PC-3 (cell line): ENCODE results near the gene COMTD1. TPM values are rescaled to one million over a fixed set of nuclear protein-coding genes. Genes with fewer than 3 reads are reported as not detected.

Experiments
- ATAC-seq: fragments of 200-7000 bp; cut with Tn5 transposase; 2 replicates; pipeline ENCODE4 v1.9.1; 2020; ENCODE audit warnings: mild to moderate bottlenecking, moderate library complexity
- BruUV-seq: library from RNA; stranded (reverse); fragments of 400-500 nt; replicated peaks from 2 replicates; lab custom pipeline; 2021; lab: Mats Ljungman, UMichigan
- CTCF ChIA-PET: fragments of 300-600 bp; sonication (Branson Sonifier 250); formaldehyde crosslinking; loops from one replicate; lab custom pipeline; 2022; ENCODE audit warnings: antibody characterized with exemption; lab: Charles Lee
- POLR2A ChIA-PET: fragments of 300-600 bp; sonication (Branson Sonifier 250); formaldehyde crosslinking; loops from one replicate; lab custom pipeline; 2022; ENCODE audit warnings: antibody characterized with exemption; ENCODE audit not compliant: unreplicated experiment; lab: Charles Lee
- DNase-seq: peaks from one replicate; pipeline ENCODE4 v3.0.0-alpha.2; 2015
- H2AFZ ChIP-seq: fragments of 300-600 bp; sonication (generic); 2 replicates; pipeline ENCODE4 v1.6.0; 2016; ENCODE audit warnings: antibody characterized with exemption, low read length
- H3F3A ChIP-seq: fragments of 300-600 bp; sonication (generic); one replicate; pipeline ENCODE4 v1.6.0; 2017; ENCODE audit warnings: antibody characterized with exemption, low read length, control low read depth, mild to moderate bottlenecking; ENCODE audit not compliant: unreplicated experiment
- H3K27ac ChIP-seq: fragments of 300-600 bp; sonication (generic); 2 replicates; pipeline ENCODE4 v1.5.1; 2016; ENCODE audit warnings: mild to moderate bottlenecking, low read length
- H3K27me3 ChIP-seq: fragments of 300-600 bp; sonication (generic); 2 replicates; pipeline ENCODE4 v1.6.1; 2016; ENCODE audit warnings: low read length, mixed read lengths
- H3K36me3 ChIP-seq: fragments of 300-600 bp; sonication (generic); 2 replicates; pipeline ENCODE4 v1.6.1; 2016; ENCODE audit warnings: low read depth, mixed run types, low read length, mixed read lengths
- H3K4me1 ChIP-seq: fragments of 300-600 bp; sonication (generic); 2 replicates; pipeline ENCODE4 v1.5.1; 2016; ENCODE audit warnings: low read length; ENCODE audit not compliant: insufficient read depth
- H3K4me2 ChIP-seq: fragments of 300-600 bp; sonication (generic); 2 replicates; pipeline ENCODE4 v1.6.0; 2016; ENCODE audit warnings: low read length
- H3K4me3 ChIP-seq: fragments of 300-600 bp; sonication (generic); 2 replicates; pipeline ENCODE4 v1.5.1; 2016; ENCODE audit warnings: mild to moderate bottlenecking, low read length, mixed read lengths
- H3K79me2 ChIP-seq: fragments of 300-600 bp; sonication (generic); 2 replicates; pipeline ENCODE4 v1.6.1; 2017; ENCODE audit warnings: low read length, mixed read lengths
- H3K9ac ChIP-seq: fragments of 300-600 bp; sonication (generic); 2 replicates; pipeline ENCODE4 v1.6.0; 2016; ENCODE audit warnings: mild to moderate bottlenecking, low read length
- H3K9me2 ChIP-seq: fragments of 300-600 bp; sonication (generic); replicated peaks from 2 replicates; pipeline ENCODE4 v1.6.1; 2016; ENCODE audit warnings: mixed run types, low read length, mixed read lengths
- H3K9me3 ChIP-seq: fragments of 300-600 bp; sonication (generic); 2 replicates; pipeline ENCODE4 v1.6.1; 2016; ENCODE audit warnings: low read length, mixed read lengths
- H4K20me1 ChIP-seq: fragments of 300-600 bp; sonication (generic); 2 replicates; pipeline ENCODE4 v1.6.1; 2016; ENCODE audit warnings: low read length, mixed read lengths
- CTCF ChIP-seq: fragments of 300-600 bp; sonication (generic); conservative IDR thresholded peaks from 2 replicates; pipeline ENCODE4 v1.5.1; 2017; ENCODE audit warnings: antibody characterized with exemption, low read depth, mild to moderate bottlenecking, low read length
- EZH2 ChIP-seq: fragments of 300-600 bp; sonication (generic); IDR thresholded peaks from one replicate; pipeline ENCODE4 v1.6.1; 2017; ENCODE audit warnings: antibody characterized with exemption, mild to moderate bottlenecking, low read length; ENCODE audit not compliant: unreplicated experiment
- EZH2phosphoT487 ChIP-seq: fragments of 300-600 bp; sonication (generic); IDR thresholded peaks from 2 replicates; pipeline ENCODE4 v1.6.1; 2018; ENCODE audit warnings: mild to moderate bottlenecking, antibody characterized with exemption, low read length, borderline replicate concordance
- intact Hi-C: fragments of 100-400 bp; cut with micrococcal nuclease; formaldehyde crosslinking; loops from 2 replicates; pipeline ENCODE4 v1.9.0; 2023
- total RNA-seq: library from RNA; depleted of rRNA; stranded (reverse); fragments of >200 nt; gene quantifications from 2 replicates; pipeline ENCODE4 v1.2.3, GENCODE V29; 2014

The COMTD1 gene
- total RNA-seq, 1 experiment from 2014 or later: 183 TPM

DNA sequence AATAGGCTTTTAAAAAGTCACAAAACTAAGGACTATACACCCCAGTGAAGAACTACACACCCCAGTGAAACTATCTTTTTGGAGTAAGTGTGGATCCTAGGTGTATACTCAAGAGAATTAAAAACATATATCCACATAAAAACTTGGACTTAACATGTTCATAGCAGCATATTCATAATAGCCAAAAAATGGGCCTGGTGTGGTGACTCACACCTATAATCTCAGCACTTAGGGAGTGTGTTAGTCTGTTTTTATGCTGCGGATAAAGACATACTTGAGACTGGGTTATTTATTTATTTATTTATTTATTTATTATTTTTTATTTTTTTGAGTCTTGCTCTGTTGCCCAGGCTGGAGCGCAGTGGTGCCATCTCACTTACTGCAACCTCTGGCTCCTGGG is 19.0 kb upstream of the COMTD1 start:
- H3F3A ChIP-seq: no peaks in the 10 kb centered on the region
- no peak overlapping the region for H3K9ac ChIP-seq
- no peaks in the 10 kb centered on the region for H4K20me1 ChIP-seq
- no peaks in the 10 kb centered on the region for H3K79me2 ChIP-seq
- H2AFZ ChIP-seq: no peak overlapping the region
- CTCF ChIA-PET: no interaction called here
- no peak overlapping the region for H3K4me3 ChIP-seq
- intact Hi-C loops: no loop called here
- H3K9me3 ChIP-seq: peaks cover 11% of the 10 kb centered on the region; the same call in 1 of the 2 replicates
- no peak overlapping the region for H3K4me2 ChIP-seq
- no TSS peak for BruUV-seq
- H3K4me1 ChIP-seq: peaks cover 18% of the 10 kb centered on the region
- no peaks in the 10 kb centered on the region for H3K9me2 ChIP-seq
- no peaks in the 10 kb centered on the region for H3K36me3 ChIP-seq
- no peaks in the 10 kb centered on the region for H3K27me3 ChIP-seq
- POLR2A ChIA-PET: no interaction called here
- peak; percentile 19; the same call in 1 of the 2 replicates for ATAC-seq
- no peak overlapping the region for H3K27ac ChIP-seq
- peak; percentile 65 for DNase-seq
- no peak for TF ChIP-seq EZH2
- TF ChIP-seq EZH2phosphoT487: no peak
- no peak for TF ChIP-seq CTCF

DNA sequence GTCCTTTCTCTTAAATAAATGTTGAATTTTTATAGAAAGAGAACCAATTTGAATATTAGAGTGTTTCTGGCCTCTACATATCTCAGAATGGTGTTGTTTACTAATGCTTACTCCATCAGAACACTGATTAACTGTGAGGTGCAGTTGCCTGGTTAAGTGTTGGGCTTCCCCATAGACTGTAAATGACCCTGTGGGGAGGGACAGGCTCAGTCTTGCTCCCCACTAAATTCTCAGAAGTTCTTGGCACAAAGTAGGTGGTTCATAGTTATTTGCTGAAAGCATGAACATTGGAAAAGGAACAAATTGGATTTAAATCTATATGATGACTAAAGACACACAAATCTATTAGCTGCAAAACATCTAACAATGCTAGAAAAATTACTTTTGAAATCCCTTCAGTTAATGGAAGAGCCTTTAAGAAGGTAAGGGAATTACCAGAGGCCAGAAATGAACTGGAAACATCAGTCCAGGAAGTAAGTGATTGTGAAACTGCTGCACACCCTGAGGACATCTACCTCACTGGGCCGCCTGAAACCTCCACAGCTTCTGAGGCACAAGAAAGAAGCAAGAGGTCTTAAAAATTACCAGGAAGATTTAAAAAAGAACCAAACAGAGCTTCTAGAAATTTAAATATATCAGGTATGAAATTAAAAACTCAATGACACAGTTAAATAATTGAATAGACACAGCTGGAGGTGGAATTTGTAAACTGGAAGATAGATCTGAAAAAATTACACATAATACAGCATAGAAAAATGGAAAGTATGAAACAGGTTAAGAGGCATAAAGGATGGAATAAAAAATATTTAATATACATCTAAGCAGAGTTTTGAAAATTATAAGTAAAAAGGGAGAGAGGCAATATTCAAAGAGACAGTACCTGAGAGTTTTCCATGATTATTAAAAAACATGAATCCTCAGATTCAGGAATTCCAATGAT is 17.8 kb upstream of the COMTD1 start:
- Histone ChIP-seq H3K9ac (no peak overlapping the region), H3K4me1 (peaks cover 18% of the 10 kb centered on the region), H4K20me1 (no peaks in the 10 kb centered on the region), H3K79me2 (no peaks in the 10 kb centered on the region), H3K27ac (no peak overlapping the region), H3K4me2 (no peak overlapping the region), H3K36me3 (no peaks in the 10 kb centered on the region), H2AFZ (no peak overlapping the region), H3K27me3 (no peaks in the 10 kb centered on the region), H3F3A (no peaks in the 10 kb centered on the region), H3K9me2 (no peaks in the 10 kb centered on the region), H3K4me3 (no peak overlapping the region), H3K9me3 (peaks cover 11% of the 10 kb centered on the region; the same call in 1 of the 2 replicates)
- ATAC-seq (no peak), DNase-seq (no peak)
- ChIA-PET CTCF (no interaction called here), POLR2A (no interaction called here)
- intact Hi-C loops: no loop called here
- no peak for TF ChIP-seq EZH2phosphoT487
- no peak for TF ChIP-seq EZH2
- TF ChIP-seq CTCF: no peak
- no TSS peak for BruUV-seq

GRCh38 chr10:75250934-75251333 is 15.2 kb upstream of the COMTD1 start:
- no TSS peak for BruUV-seq
- Histone ChIP-seq H3K4me1 (peaks cover 19% of the 10 kb centered on the region), H3K27me3 (no peaks in the 10 kb centered on the region), H3K9me2 (no peaks in the 10 kb centered on the region), H2AFZ (peak overlapping the region; percentile 41), H3K4me3 (no peak overlapping the region), H3K36me3 (no peaks in the 10 kb centered on the region), H3K9ac (no peak overlapping the region; the same call in 1 of the 2 replicates), H3K79me2 (no peaks in the 10 kb centered on the region), H3K27ac (peak overlapping the region; percentile 41), H3K4me2 (peak overlapping the region; percentile 30), H4K20me1 (no peaks in the 10 kb centered on the region), H3K9me3 (peaks cover 11% of the 10 kb centered on the region; the same call in 1 of the 2 replicates), H3F3A (no peaks in the 10 kb centered on the region)
- CTCF ChIA-PET: no interaction called here
- ATAC-seq: peak; percentile 89
- intact Hi-C loops: no loop called here
- POLR2A ChIA-PET: interaction anchor here (0.6 kb wide), 1 partner anchor 56 kb away, joined by 4 read pairs; no protein-coding TSS in a partner anchor
- peak; percentile 100 for DNase-seq
- no peak for TF ChIP-seq EZH2phosphoT487
- no peak for TF ChIP-seq CTCF
- no peak for TF ChIP-seq EZH2
